ENCODE measurements around the gene PURB. TPM values are rescaled to one million over a fixed set of nuclear protein-coding genes. Genes with fewer than 3 reads are reported as not detected.
A peak's percentile ranks its signal among the peaks of the same experiment; 100 is the strongest.

The PURB gene
- total and polyA plus RNA-seq, 9 of the 15 experiments (the other 6 are each of a cell fraction or from before 2014, with no cell fraction given): 1.6 to 14.1 (median 8.8) TPM

- TF ChIP-seq THAP7 (CRISPR knock-in tag; IDR thresholded peaks at IDR 0.05) (peak; percentile 60; the same call in 1 of the 2 replicates), DEAF1 (CRISPR knock-in tag; IDR thresholded peaks at IDR 0.05) (peak; percentile 71), ZNF165 (CRISPR knock-in tag; IDR thresholded peaks at IDR 0.05; ENCODE audit: borderline replicate concordance) (no peak), NKRF (IDR thresholded peaks at IDR 0.05; ENCODE audit: borderline replicate concordance) (peak; percentile 43; the same call in 1 of the 2 replicates), ZKSCAN1 (IDR thresholded peaks at IDR 0.05; ENCODE audit: low read depth, low read length) (no peak), THRB (CRISPR knock-in tag; conservative IDR thresholded peaks at IDR 0.05) (no peak; the same call in 1 of the 2 replicates), NCOA2 (IDR thresholded peaks at IDR 0.05; ENCODE audit: partially characterized antibody in 2 of 2) (no peak), MIER1 (IDR thresholded peaks at IDR 0.05; ENCODE audit: low read depth) (0 out of 2 replicates have a peak, but pooled peaks have one; percentile 5), MLLT1 (IDR thresholded peaks at IDR 0.05) (peak; percentile 76 to 91; a peak in 3 of 4 replicates), ZBTB1 (CRISPR knock-in tag; IDR thresholded peaks at IDR 0.05; ENCODE audit: borderline replicate concordance, low read depth) (peak; percentile 90), ZNF280A (IDR thresholded peaks at IDR 0.05; ENCODE audit: low read depth, partially characterized antibody) (no peak), E2F1 (CRISPR knock-in tag; IDR thresholded peaks at IDR 0.05) (0 out of 2 replicates have a peak, but pooled peaks have one; percentile 12), CSDE1 (IDR thresholded peaks at IDR 0.05) (no peak), RFX5 (IDR thresholded peaks at IDR 0.05; ENCODE audit: low read depth, low read length) (0 out of 2 replicates have a peak, but pooled peaks have one; percentile 44), MTA2 (IDR thresholded peaks at IDR 0.05; ENCODE audit: low read depth) (peak; percentile 67; the same call in 1 of the 2 replicates)
Measured at GRCh38 chr7:44847509-44847919, 37.8 kb downstream of the PURB start (continued).

Measured in K562 (cell line).